ENCODE measurements around the gene VMP1. TPM values are rescaled to one million over a fixed set of nuclear protein-coding genes. Genes with fewer than 3 reads are reported as not detected.
"Not testable (repeated sequence)": the region's sequence is repeated elsewhere in the genome, so short reads cannot be mapped to it uniquely, and the experiment has no call there.

Gene VMP1
- total and polyA plus RNA-seq, 12 donors, result 20.5 to 98.9 (median 50.6) TPM

- Histone ChIP-seq H3K4me1 (peaks cover 0 to 79% (median 30%) of the 10 kb centered on the region in 9 donors), H3K36me3 (no peaks in the 10 kb centered on the region), H3K9me3 (no peaks in the 10 kb centered on the region), H3K27me3 (no peaks in the 10 kb centered on the region), H3K4me3 (no peak overlapping the region), H3K27ac (peak overlapping the region in 7 of 10 donors; percentile 4 to 67 (median 29))
- ATAC-seq (peak in 3 of 8 donors; percentile 26 to 50 (median 30)), DNase-seq (no peak)
- WGBS, 2 donors, result 57 to 66% methylated on average over 14 of the region's 14 CpGs
- TF ChIP-seq CTCF (IDR thresholded peaks at IDR 0.05), result no peak
- intact Hi-C loops (cut with DNase I), result no loop called here
Observed at GRCh38 chr17:59851439-59852375, 144.3 kb downstream of the VMP1 start.

GRCh38 chr17:59852847-59853167 is 145.4 kb downstream of the VMP1 start:
- intact Hi-C loops (cut with DNase I); H3K36me3 ChIP-seq; ATAC-seq; H3K27me3 ChIP-seq; DNase-seq; H3K9me3 ChIP-seq; H3K4me3 ChIP-seq: not testable (repeated sequence)
- peaks cover 0 to 68% (median 19%) of the 10 kb centered on the region in 9 donors for H3K4me1 ChIP-seq
- H3K27ac ChIP-seq, result peak overlapping the region in 6 of 10 donors; percentile 10 to 67 (median 25)
- WGBS, 2 donors, result 98 to 99% methylated on average over 7 of the region's 7 CpGs

GRCh38 chr17:59853168-59853918 is 145.9 kb downstream of the VMP1 start:
- Histone ChIP-seq H3K27me3 (no peaks in the 10 kb centered on the region), H3K27ac (peak overlapping the region in 6 of 10 donors; percentile 10 to 67 (median 39)), H3K9me3 (no peaks in the 10 kb centered on the region), H3K36me3 (peaks cover 0 to 6% (median 0%) of the 10 kb centered on the region in 9 donors), H3K4me1 (peaks cover 0 to 63% (median 17%) of the 10 kb centered on the region in 9 donors), H3K4me3 (no peak overlapping the region)
- ATAC-seq (peak in 6 of 8 donors; percentile 16 to 63 (median 46)), DNase-seq (no peak)
- intact Hi-C loops (cut with DNase I), result no loop called here
- peak in 8 of 9 donors; percentile 7 to 43 (median 22) for TF ChIP-seq CTCF (IDR thresholded peaks at IDR 0.05)
- 74 to 76% methylated on average over 14 of the region's 14 CpGs for WGBS, 2 donors

GRCh38 chr17:59853919-59854729 is 146.7 kb downstream of the VMP1 start:
- ATAC-seq; H3K27me3 ChIP-seq; H3K4me3 ChIP-seq; intact Hi-C loops (cut with DNase I); DNase-seq; H3K9me3 ChIP-seq: not testable (repeated sequence)
- peaks cover 0 to 11% (median 0%) of the 10 kb centered on the region in 9 donors for H3K36me3 ChIP-seq
- 93 to 95% methylated on average over 10 of the region's 10 CpGs for WGBS, 2 donors
- H3K4me1 ChIP-seq, result peaks cover 0 to 57% (median 17%) of the 10 kb centered on the region in 9 donors
- H3K27ac ChIP-seq, result peak overlapping the region in 5 of 10 donors; percentile 10 to 67 (median 49)
